NCI-H748 treated with DMSO at 0.1 percent for 48 hours (cell line): ENCODE measurements around the gene AGAP5.
A peak's percentile ranks its signal among the peaks of the same experiment; 100 is the strongest.

Experiments used
- DNase-seq: peaks from one replicate; lab custom pipeline; 2025; lab: John Stamatoyannopoulos, UW

AGAP5 gene

DNA sequence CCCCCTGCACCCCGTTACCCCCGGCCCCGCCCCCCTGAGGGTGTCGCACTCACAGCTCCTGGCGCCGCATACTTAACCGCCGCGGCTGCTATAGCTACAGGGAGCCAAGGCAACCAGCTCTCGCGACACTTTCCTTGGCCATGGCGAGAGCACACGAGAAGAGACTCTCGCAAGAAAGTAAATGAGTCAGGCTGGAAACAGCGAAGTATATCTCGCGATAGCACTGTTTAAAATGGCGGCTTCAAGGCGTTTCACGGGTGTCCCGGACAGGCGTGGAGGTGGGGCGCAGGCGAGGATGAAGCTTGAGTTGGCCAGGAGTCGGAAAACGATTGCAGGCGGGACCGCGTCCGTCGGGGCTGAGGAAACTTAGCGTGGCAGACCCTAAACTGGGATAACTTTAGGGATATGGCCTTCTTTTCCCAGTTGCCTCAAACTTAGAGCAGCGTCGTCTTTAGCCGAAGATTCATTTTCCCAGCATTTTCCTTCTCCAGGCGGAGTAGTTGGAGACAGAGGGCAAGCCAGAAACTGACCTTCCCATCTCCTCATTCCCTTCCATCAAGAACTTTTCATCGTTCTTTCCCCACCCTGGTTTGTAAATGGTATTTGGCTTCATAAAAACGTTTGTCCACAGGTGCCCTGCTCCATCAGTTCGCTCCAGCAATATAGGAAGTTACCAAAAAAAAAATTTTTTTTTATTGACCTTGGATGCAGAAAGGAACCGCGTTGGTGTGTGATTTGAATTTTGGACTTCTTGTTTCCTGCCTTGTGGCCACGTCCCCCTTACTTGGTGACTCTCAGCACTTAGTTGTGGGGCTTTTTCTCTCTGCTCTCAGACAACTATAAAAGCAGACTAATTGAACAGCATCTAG, 71.8 kb downstream of the AGAP5 start:
- DNase-seq, result peak; percentile 86

DNA sequence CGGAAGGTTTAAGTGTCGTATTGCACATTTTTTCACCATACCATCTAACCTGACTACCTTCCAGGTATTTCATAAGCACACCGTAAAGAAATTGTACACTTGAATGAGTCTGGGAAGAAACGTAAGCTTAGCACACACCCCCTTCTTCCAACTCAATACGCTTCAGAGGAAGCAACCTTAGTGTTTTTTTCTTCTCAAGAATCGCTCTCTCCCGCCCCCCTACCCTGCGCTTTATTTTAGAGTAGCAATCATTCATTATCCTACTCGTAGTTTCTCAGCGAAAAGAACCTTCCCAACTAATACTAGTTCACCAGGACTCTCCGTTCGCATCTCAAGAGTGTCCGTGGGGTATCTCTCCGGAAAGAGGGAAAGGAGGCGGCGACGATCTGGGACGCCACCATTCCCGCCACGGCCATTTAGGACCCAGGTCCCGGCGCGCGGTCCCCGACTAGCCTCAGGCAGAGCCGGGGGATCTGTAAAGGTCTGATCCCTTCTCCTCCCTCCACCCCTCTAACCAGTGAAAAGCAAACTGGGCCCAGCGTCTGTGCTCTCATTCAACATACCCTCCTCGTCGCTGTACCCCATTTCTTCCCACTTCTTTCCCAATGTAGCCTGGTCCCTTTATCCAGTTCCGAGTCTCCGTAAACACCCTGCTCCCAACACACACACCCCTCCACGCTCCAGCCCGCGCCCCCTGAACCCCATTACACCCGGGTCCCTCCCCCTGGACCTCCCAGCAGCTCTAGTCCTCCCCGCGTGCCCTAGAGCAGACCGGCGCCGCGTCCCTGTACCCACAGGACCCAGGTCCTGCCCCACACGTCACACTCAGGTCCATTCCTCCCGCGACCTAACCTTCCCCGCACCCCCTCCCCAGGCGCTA, 72.7 kb downstream of the AGAP5 start:
- DNase-seq, result no peak
